ENCODE data around the gene SLA2.
A peak's percentile ranks its signal among the peaks of the same experiment; 100 is the strongest.

Gene SLA2

DNA sequence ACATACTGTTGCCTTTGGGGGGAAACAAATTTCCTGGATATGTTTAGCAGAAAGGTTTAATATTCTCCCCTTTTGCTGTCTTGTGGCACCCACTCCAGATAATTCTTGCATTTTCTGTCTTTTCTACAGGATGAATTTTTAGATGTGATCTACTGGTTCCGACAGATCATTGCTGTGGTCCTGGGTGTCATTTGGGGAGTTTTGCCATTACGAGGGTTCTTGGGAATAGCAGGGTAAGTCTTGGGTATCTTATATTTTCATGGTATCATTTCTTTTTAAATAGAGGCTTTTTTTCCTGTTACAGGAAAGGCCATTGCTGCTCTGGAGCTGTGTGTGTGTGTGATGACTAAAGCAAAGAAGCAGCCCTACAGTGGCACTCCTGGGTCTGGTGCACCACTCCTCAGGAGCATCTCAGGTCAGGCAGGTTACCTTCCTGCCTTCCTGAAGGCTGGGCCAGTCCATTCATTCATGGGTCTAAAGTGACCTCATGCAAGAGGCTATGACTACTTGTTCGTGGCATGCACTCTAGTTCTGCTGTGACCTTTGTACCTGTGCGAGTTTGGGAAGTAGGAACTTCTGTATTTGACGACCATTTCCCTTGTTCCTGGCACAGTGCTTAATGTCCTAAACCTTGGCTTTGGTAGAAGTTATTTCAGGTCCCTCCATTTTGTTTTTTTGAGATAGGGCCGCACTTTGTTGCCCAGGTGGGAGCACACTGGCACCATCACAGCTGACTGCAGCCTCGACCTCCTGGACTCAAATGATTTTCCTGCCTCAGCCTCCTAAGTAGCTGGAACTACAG is 38.2 kb downstream of the SLA2 start:
- DNase-seq (ENCODE audit: low read depth) = no peak

DNA sequence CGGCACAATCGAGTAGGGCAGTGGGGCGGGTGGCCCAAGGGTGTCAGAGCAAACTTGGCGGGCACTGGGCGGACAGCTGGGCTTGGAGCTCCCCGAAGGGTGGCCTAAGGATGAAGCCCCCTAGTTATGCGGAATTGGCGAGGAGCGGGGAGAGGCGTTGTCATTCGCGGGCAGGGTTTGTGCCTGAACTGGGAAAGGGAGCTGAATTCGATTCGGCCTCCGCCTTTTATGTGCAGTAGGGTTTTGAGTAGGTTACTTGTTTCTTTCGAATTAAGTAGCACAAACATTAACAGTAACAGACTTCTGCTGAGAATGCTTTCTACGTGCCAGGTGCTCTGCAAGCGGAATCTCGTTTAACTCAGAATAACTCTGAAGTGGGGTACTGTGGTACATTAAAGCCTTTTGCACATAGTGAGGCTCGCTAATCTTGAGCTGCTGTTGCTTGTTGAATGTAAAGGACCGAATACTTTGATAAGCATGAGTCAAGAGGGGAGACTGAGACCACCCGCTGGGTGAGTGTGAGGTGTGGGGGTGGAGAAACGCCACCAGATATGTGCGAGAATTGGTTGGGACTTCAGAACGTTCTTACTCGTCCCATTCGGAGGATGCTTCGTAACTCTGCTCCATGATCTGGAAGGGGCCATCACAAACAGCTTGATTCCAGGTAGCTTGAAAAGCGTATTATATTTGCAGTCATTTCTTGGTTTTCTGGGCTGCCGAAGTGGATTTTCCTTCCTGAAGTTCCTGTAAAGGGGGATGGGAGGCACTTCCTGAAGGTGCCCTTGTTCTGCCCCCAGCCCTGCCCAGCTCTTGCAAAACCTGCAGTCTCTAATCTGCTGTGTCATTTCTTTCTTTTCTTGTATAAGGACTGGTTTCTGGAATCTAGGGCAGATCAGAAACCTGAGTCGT is 39.6 kb downstream of the SLA2 start:
- no peak for DNase-seq (ENCODE audit: low read depth)

DNA sequence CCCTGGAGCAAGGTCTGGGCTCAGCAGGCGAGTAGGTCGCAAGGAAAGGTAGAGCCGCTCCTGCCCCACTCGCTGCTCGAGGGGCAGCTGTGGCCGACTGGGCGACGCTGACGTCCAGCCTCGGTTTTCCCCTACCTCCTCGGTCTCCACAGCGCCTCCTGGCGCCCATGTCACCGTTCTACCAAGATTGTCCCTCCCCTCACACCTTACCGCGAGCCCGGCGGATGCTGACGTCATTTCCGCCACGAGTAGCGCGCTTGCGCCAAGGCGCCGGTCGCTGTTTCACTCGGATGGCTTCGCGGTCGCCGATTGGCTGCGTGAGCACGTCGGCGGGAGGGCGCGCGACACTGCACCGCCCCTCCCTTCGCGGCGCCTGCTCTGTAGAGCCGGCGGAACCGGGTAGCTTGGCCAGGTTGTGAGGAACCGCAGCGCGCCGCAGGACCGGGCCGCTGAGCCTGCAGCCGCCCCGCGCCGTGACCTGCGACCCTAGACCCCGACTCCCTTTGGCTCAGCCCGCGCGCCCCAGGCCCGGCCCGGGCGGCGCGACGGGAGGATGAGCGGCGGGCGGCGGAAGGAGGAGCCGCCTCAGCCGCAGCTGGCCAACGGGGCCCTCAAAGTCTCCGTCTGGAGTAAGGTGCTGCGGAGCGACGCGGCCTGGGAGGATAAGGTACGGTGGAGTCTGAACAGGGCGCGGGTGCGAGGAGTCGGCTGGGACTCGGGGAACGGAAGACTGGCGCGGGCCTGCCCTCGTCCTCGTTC is 40.4 kb downstream of the SLA2 start, which contains the start of gene RAB5IF:
TSS of gene RAB5IF (plus strand) at position 381 of the 759 bp plus-strand sequence. CDS start at position 554, 173 bp downstream.
- peak; percentile 98 for DNase-seq (ENCODE audit: low read depth)

DNA sequence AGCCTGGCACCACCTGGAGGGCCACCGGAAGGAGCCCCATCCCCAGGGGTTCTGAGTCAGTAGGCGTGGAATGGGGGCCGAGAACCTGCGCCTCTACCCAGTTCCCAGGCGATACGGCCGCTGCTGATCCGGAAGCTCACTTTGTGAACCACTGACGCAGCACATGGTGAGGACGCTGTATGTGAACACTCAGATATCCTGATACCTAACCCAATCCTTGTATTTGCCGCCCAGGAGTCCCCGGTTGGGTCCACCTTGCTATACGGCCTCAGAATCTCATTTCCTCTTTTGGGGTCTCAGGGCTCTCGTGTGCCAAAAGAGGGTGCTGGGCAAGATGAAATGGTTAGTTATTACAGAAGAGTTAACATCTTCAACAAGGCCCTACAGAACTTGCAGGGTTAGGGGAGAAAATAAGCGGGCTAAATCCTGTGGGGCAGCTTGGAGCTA is 41.0 kb downstream of the SLA2 start:
- peak; percentile 59 for DNase-seq (ENCODE audit: low read depth)

DNA sequence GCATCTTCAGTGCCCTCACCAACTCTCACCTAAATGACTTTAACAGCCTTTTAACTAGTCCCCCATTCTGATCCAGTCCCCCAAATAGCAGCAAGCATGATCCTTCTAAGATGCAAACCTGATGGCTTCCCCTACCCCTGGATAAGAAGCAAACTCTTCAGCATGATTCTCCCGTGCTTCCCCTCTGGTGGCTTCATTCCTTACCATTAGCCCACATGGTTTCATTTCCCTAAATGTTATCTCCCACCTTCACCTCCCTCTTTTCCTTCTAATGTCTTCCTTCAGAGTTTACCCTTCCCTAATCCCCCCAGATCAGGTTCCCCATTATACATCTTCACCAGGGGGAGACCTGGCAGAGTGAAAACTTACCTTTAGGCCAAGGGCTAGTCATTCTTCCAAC is 44.5 kb downstream of the SLA2 start:
- no peak for DNase-seq (ENCODE audit: low read depth)

DNA sequence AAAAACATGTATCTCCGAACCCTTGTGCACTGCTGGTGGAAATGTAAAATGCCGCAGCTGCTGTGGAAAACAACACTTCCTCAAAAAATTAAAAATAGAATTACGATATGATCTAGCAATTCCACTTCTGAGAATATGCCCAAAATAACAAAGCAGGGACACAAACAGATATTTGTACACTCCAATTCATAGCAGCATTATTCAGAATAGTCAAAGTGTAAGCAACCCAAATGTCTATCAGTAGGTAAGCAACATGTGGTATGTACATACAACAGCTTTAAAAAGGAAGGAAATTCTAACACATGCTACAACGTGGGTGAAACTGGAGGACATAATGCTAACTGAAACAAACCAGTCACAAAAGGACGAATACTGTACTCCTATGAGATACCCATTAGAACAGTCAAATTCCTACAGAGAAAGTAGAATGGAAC is 46.1 kb downstream of the SLA2 start:
- no peak for DNase-seq (ENCODE audit: low read depth)

DNA sequence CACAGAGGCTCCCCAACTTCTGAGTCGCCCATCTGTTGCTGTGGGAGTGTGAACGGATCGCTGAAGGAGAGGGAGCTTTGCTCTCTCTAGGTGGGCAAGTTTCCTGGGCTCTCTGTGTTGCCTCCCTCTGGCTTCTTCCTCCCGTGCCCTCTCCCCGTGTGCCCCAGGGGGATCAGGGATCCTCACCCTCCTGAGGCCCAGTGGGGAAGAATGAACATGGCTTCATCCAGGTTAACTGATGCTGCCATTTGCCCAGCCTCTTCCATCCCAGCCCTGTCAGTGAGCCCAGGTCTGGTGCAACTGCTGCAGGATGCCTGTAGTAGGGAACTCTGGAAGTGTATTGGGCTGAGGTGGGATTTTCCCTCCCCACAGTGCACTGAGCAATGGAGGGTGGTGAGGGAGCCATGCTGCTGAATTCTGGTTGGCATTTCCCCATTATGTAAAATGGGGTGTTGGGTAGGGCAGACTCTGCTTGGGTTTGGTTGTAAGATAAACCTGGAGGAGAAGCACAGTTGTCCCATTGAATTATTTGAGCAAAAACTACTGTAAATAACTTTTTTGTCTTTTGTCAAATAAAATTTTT is 52.6 kb downstream of the SLA2 start:
- DNase-seq (ENCODE audit: low read depth) = no peak

DNA sequence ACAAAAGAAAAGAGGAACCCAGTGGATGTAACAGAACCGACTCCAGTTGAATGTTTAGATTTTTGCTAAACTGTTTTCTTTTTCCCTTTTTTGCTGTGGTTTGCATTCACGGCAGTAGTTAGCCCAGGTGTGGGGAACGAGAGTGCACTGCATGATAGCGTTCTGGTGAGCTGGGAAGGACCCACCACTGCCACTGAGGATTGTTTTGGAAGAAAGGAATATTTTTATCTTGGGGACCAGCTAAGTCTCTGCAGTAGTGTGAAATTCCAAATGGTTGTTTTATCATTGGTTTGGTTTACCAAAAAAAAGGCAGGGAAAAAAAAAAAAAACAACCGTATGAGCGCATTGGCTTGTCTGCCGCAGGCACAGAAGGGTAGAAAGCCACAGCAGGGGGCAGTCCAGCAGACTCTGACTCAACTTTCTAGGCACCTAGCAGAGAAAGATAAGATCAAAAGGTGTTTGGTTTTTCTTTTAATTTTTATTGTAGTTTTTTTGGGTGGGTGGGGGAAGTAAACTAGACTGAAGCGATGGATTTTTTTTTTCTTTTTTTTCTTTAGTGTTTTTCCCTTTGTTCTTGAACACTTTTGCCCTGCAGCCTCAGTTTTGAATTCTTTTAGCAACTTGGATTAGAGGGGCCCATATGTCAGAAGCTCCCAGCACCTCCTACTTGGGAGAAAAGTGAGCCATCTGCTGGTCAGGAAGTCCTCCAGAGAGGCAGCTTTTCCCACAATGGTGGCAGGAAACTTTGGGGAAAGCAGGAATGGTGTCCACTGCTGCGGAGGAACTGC is 53.9 kb downstream of the SLA2 start:
- no peak for DNase-seq (ENCODE audit: low read depth)

DNA sequence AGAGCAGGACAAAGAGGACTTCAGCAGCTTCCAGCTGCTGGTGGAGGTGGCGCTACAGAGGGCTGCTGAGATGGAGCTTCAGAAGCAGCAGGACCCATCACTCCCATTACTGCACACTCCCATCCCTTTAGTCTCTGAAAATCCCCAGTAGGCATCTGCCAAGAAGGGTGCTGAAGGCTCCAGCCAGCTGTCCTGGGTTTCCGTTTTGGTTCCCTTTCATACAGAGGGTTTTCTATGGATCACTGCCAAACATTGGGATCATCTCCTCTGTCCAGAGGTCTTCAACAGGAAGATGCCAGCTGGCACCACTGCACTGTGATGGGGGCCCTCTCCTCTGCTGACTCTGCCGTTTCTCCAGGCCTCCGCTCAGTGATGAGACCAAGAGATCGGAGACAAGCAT is 54.7 kb downstream of the SLA2 start:
- no peak for DNase-seq (ENCODE audit: low read depth)

DNA sequence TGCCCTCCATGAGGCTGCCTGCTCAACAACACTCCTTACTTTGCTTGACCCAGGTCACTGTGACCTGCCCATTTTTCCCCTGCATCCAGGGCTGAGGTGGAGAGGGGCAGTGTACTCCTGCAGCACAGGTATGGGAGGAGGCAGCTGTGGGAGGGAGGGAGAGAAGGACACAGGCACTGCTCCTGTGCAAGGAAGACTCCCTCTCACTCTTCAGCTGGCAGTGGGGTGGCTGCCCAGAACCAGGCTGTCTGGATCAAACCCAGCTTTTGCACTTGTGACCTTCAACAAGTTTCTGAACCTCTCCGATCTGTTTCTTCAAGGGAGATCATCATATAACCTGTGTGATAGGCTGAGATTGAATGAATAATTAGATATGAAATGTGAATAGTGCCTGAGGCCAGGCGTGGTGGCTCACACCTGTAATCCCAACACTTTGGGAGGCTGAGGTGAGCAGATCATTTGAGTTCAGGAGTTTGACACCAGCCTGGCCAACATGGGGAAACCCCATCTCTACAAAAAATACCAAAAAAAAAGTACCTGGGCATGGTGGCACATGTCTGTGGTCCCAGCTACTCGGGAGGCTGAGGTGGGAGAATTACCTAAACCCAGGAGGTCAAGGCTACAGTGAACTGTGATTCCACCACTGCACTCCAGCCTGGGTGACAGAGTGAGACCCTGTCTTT is 58.5 kb downstream of the SLA2 start:
- DNase-seq (ENCODE audit: low read depth) = no peak

DNA sequence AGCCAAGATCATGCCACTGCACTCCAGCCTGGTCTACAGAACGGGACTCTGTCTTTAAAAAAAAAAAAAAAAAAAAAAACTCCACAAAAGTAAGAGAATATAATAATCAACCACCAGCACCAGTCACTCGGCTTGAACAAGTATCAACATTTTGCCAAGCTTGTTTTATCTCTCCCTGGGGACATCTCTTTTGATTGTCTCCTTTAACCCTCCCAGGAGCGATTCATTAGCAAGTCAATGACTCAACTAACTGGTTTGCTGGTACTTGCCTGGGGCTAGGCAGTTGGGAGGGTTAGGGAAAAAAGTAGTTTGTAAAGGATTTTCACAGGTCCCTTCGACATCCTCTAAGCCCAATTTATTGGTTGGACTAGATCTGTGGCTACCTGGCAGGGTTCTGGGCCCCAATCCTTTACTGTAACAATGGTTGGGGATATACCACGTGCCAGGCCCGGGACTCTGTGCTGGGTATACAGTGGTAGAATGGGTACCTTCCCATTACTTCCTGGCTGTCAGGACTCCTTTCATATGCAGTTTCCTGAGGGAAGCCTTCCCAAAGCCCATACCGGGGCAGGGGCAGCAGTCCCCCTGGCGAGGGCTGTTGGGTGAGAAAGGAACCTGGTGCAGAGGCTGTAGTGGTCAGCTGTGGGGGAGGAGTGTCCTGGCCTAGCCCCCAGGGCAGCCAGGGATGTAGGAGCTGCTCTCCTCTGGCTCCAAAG is 60.4 kb downstream of the SLA2 start:
- DNase-seq (ENCODE audit: low read depth) = no peak

DNA sequence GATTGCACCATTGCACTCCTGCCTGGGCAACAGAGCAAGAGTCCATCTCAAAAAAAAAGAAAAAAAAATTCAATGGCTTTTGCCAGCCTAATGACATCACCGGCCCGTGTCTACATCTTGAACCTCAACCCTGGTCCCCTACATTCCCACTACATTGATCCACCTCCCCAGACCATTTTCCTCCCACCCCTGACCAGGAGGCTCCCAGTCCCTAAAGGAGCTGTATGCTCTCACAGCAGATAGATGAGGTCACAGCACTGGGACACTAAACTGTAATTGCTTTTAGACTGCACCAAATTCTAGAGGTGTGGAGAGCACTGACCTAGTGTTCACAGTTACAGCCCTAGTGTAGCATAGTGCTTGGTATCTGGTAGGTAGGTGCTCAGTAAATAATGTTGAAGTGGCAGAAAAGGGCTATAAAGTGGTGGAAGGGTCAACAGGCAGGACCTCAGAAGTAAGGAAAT is 61.9 kb downstream of the SLA2 start:
- no peak for DNase-seq (ENCODE audit: low read depth)

DNA sequence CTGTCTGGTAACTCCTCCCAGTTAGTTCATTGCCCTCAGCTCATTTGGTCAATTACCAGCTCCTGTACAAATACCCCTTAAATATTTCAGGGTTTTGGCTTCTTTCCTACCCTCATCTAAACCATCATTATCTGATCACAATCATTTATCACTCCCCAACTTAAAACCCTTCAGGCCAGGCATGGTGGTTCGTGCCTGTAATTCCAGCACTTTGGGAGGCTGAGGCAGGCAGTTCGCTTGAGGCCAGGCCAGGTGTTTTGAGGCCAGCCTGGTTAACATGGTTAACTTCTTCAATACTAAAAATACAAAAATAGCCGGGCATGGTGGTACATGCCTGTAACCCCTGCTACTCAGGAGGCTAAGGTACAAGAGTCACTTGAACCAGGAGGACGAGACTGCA is 63.2 kb downstream of the SLA2 start:
- no peak for DNase-seq (ENCODE audit: low read depth)

DNA sequence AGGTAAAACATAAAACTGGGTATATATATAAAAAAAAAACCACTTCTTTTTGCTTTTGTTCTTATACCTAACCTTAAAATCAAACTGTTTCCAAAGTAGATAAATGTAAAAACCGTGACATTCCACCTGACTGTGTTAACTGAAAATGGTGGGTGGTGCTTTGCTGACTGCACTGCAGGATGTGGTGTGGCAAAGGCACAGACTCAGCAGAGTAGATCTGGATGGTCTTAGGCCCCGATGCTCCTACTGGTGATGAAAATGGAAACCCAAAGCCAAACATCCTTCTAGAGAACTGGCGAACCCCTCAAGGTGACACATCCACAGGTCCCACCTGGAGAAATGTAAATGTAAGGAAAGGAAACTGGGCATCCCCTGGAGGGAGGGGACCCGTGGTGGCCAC is 63.7 kb downstream of the SLA2 start:
- DNase-seq (ENCODE audit: low read depth) = no peak

DNA sequence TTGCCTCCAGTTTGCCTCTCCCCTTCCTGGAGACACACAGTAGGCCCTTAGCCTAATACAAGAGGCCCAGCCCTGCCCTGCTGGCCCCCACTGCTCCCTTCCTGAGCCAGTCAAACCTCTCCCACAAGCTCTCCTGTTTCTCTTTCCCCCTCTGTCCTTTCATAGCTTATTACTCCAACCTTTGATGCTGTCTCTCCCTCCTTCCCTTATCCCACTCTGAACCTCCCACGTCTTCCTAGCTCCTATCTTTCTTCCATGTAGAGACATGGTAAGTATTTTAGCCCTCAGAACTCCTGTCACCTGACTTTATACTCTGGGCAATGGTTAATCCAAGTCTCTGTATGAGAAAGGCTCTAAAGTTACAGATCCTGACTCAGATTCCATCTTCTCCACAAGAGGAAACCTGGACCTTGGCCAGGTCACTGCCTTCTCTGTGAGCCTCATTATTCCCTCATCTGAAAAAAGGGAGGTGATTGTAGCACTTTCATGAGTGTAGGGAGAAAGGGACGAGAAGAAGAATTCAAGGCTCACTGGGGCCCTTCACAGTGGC is 65.9 kb downstream of the SLA2 start:
- DNase-seq (ENCODE audit: low read depth) = no peak

DNA sequence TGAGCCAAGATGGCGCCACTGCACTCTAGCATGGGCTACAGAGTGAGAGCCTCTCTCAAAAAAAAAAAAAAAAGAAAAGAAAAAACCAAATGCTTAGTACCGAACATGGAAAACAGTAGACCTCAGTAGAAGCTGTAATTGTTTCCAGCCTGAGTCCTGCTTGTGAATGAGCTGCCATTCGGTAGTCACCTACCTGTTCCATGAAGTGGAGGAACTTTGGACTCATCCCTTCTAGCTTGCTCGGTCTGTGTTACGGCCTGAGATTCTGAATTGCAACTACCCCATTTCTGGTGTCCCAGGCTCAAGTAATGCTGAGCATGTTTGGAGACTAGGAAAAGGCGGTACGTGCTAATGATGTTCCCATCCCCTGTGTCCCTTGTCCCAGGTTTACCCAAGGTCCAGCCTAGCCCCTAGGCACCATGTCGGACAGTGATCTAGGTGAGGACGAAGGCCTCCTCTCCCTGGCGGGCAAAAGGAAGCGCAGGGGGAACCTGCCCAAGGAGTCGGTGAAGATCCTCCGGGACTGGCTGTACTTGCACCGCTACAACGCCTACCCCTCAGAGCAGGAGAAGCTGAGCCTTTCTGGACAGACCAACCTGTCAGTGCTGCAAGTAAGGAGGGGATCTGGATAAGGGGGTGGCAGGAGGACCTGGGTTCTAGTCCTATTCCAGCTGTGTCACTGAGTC is 67.5 kb downstream of the SLA2 start:
- no peak for DNase-seq (ENCODE audit: low read depth)

DNA sequence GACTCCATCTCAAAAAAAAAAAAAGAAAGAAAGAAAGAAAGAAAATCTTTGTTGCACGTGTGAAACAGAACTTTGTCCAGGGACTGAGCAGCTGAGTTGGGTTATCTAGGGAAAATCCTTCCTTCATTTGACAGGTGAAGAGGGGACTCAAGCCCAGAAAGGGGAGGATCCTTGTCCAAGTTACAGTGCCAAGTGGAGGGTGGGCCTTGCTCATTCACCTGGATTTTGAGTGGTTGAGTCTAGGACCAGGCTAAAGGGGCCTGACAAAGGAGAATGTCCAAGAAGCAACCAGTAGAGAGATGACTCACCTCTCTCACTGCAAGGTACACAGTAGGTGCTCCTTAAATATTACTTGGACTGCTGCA is 69.9 kb downstream of the SLA2 start:
- no peak for DNase-seq (ENCODE audit: low read depth)

DNA sequence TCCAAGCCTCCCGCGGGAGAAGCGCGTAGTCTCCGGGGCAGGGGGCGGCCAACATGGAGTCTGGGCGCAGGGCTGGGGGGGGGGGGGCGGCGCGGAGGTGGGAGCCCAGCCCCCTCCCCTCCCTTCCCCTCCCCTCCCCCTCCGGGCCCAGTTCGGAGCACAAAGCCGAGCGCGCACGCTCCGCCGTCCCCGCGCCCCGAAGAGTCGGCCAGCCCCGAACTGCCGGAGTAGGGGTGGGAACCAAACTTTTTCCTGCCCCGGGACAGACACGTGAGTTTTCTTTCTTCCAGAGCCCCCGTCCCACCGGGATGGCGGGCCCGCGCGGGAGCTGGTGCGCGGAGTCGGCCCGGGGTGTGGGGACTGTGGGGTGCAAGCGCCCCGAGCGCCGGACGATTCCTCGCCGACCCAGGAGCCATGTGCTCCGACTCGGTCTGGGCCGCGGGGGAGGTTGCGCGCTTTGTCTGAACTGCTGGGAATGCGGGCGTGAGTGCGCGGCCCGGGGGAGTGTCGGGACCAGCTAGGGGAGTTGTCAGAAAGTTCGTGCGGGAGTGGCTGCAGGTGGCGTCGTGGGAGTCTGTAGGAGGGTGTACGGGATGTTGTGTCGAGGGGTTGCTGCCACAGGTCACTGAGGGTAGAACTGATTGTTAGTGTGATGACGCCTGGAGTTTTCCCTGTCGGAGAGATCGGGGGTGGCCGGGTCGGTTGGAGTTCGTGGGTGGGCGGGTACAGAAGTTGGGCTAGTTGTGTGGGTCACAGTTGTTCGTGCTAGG is 71.4 kb downstream of the SLA2 start:
- peak; percentile 49 for DNase-seq (ENCODE audit: low read depth)
